ENCODE measurements around the gene LAMB4. TPM values are rescaled to one million over a fixed set of nuclear protein-coding genes. Genes with fewer than 3 reads are reported as not detected.
A peak's percentile ranks its signal among the peaks of the same experiment; 100 is the strongest.

Gene LAMB4
- total and polyA plus RNA-seq, 2 of the 4 experiments (the other 2 are of a cell fraction), result 0.12 to 0.18 TPM

DNA sequence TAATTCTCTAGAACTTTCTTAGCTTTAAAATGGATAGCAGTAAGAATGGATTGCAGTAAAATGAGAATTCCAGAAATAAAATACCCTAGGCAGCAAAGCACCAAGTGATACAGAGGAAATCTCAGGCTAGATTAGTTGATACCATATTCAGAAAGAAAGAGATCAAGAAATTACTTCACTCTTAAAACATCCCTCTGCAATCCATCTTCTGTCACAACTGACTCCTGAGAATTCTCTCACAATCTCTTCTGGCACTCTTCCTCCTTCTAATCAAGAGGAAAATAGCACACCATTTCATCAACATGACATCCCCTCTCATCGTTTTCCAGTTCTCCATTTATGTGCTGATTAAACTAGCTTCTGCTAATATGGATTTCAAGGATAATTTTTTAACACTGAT lies 85.0 kb downstream of the LAMB4 start:
- ChIA-PET POLR2A (ENCODE audit: unreplicated experiment) (no interaction called here), CTCF (no interaction called here)
- H4K91ac ChIP-seq (ENCODE audit: insufficient read depth, low read depth, low read length), result no peak overlapping the region
- no peak overlapping the region for H2AFZ ChIP-seq (replicated peaks; ENCODE audit: low read length, poor library complexity)
- H3K4ac ChIP-seq (ENCODE audit: low read depth, low read length), result no peak overlapping the region
- H3K27me3 ChIP-seq (ENCODE audit: control insufficient read depth, insufficient read depth, low read length), result no peaks in the 10 kb centered on the region
- peaks cover 2% of the 10 kb centered on the region; the same call in 1 of the 2 replicates for H3K9me1 ChIP-seq (ENCODE audit: insufficient read depth, low read length)
- H3K4me1 ChIP-seq (ENCODE audit: control insufficient read depth, insufficient read depth, low read length), result peaks cover 4% of the 10 kb centered on the region
- no peak overlapping the region for H2BK120ac ChIP-seq (ENCODE audit: low read depth, low read length)
- H3K14ac ChIP-seq (replicated peaks; ENCODE audit: low read depth, low read length), result no peak overlapping the region
- ATAC-seq (ENCODE audit: low read depth) (peak; percentile 53), DNase-seq (peak; percentile 67)
- H2AK5ac ChIP-seq (ENCODE audit: low read depth, low read length), result no peak overlapping the region
- no peak for TF ChIP-seq BHLHE40 (IDR thresholded peaks at IDR 0.05; ENCODE audit: low read depth, low read length)
- TF ChIP-seq CEBPB (IDR thresholded peaks at IDR 0.05; ENCODE audit: low read depth, low read length), result no peak
- TF ChIP-seq SMC3 (IDR thresholded peaks at IDR 0.05; ENCODE audit: low read depth, low read length), result no peak
- no peak for TF ChIP-seq POLR2A (IDR thresholded peaks at IDR 0.05; ENCODE audit: low read depth, low read length)
- no peak for TF ChIP-seq FOS (IDR thresholded peaks at IDR 0.05; ENCODE audit: low read depth, low read length)
- TF ChIP-seq, protein P1, sequence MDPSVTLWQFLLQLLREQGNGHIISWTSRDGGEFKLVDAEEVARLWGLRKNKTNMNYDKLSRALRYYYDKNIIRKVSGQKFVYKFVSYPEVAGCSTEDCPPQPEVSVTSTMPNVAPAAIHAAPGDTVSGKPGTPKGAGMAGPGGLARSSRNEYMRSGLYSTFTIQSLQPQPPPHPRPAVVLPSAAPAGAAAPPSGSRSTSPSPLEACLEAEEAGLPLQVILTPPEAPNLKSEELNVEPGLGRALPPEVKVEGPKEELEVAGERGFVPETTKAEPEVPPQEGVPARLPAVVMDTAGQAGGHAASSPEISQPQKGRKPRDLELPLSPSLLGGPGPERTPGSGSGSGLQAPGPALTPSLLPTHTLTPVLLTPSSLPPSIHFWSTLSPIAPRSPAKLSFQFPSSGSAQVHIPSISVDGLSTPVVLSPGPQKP (IDR thresholded peaks at IDR 0.05; ENCODE audit: borderline replicate concordance, low read depth, low read length), result no peak
- TF ChIP-seq MAFK (IDR thresholded peaks at IDR 0.05; ENCODE audit: low read depth, low read length), result no peak
- no peak for TF ChIP-seq CHD1 (IDR thresholded peaks at IDR 0.05; ENCODE audit: low read depth, low read length)
- no peak for TF ChIP-seq RAD21 (IDR thresholded peaks at IDR 0.05; ENCODE audit: low read length)
- no peak for TF ChIP-seq RFX5 (IDR thresholded peaks at IDR 0.05; ENCODE audit: low read depth, low read length)
- TF ChIP-seq, protein P2, sequence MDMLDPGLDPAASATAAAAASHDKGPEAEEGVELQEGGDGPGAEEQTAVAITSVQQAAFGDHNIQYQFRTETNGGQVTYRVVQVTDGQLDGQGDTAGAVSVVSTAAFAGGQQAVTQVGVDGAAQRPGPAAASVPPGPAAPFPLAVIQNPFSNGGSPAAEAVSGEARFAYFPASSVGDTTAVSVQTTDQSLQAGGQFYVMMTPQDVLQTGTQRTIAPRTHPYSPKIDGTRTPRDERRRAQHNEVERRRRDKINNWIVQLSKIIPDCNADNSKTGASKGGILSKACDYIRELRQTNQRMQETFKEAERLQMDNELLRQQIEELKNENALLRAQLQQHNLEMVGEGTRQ (IDR thresholded peaks at IDR 0.05; ENCODE audit: low read depth, low read length), result no peak
- TF ChIP-seq CTCF (conservative IDR thresholded peaks at IDR 0.05; ENCODE audit: low read depth, low read length), result no peak
- no peak for TF ChIP-seq RCOR1 (IDR thresholded peaks at IDR 0.05; ENCODE audit: insufficient replicate concordance, low read length)
- no peak overlapping the region for H3K9ac ChIP-seq (ENCODE audit: low read depth, low read length)
- BruUV-seq (replicated peaks), result no TSS peak
- no peaks in the 10 kb centered on the region for H3K9me3 ChIP-seq (ENCODE audit: control insufficient read depth, insufficient read depth, low read length)
- H2BK20ac ChIP-seq (ENCODE audit: low read depth, low read length), result no peak overlapping the region
- 0 out of 2 replicates have a peak overlapping the region, but pooled peaks have one; percentile 63 for H4K5ac ChIP-seq (ENCODE audit: low read depth, low read length)
- H4K20me1 ChIP-seq (ENCODE audit: insufficient read depth, low read length), result no peaks in the 10 kb centered on the region
- H3K23ac ChIP-seq (ENCODE audit: low read depth, low read length), result no peak overlapping the region
- in situ Hi-C loops (cut with MboI; ENCODE audit: low sequenced_read_pairs), result no loop called here
- H3K27ac ChIP-seq (ENCODE audit: insufficient read depth, low read length), result no peak overlapping the region
- intact Hi-C loops (cut with micrococcal nuclease), result loop anchor here (1.0 kb wide), 1 partner anchor 11 kb away; no protein-coding TSS in a partner anchor
- no peaks in the 10 kb centered on the region for H3K79me1 ChIP-seq (ENCODE audit: low read depth in 1 of 2, low read length in 2 of 2)
- no peaks in the 10 kb centered on the region for H3K36me3 ChIP-seq (ENCODE audit: control insufficient read depth, insufficient read depth, low read length)
- H2BK5ac ChIP-seq (ENCODE audit: low read depth, low read length, poor library complexity, severe bottlenecking), result peak overlapping the region; percentile 12
- no peak overlapping the region; the same call in 1 of the 2 replicates for H3K18ac ChIP-seq (ENCODE audit: low read depth, low read length)
- dilution Hi-C loops (cut with HindIII; ENCODE audit: low sequenced_read_pairs, unreplicated experiment), result no loop called here
- no CpG with 5 or more reads among the region's 1 CpG for WGBS, 2 experiments (ENCODE audit: extremely low coverage in 2 of 2, insufficient read length in 1 of 2)
- no peak overlapping the region for H3K4me3 ChIP-seq (ENCODE audit: insufficient read depth, low read depth, low read length)
- H2AK9ac ChIP-seq (replicated peaks; ENCODE audit: low read depth, low read length, poor library complexity), result no peak overlapping the region
- no peak overlapping the region for H2BK15ac ChIP-seq (ENCODE audit: low read depth, low read length)
- H4K8ac ChIP-seq (ENCODE audit: low read depth in 2 of 2, low read length in 2 of 2), result no peak overlapping the region
- peak overlapping the region; percentile 54; the same call in 1 of the 2 replicates for H3K4me2 ChIP-seq (ENCODE audit: low read depth, low read length)
- no peak overlapping the region for H3K56ac ChIP-seq (ENCODE audit: extremely low read depth, insufficient read depth, low read length)
